HCT116 (cell line): Measurements from ENCODE around the gene DCHS1.

Experiments used
- CEBPB ChIP-seq: IDR thresholded peaks from 2 replicates; pipeline ENCODE4 v1.6.1; 2012; ENCODE audit warnings: low read depth
- CTCF ChIP-seq, 3 experiments: fragments of 200-600 bp in 1 of 3; sonication (generic) in 1 of 3; IDR thresholded peaks in 2 of 3; conservative IDR thresholded peaks in 1 of 3; 2 replicates each; pipeline ENCODE4 v1.5.1; 2012 to 2017; ENCODE audit warnings: low read depth in 2 of 3, low read length in 2 of 3, antibody characterized with exemption in 1 of 3, borderline replicate concordance in 1 of 3, control low read depth in 1 of 3, mild to moderate bottlenecking in 1 of 3, mixed read lengths in 1 of 3, mixed run types in 1 of 3, moderate library complexity in 1 of 3; ENCODE audit not compliant: insufficient read depth in 1 of 3
- MAX ChIP-seq: IDR thresholded peaks from 2 replicates; pipeline ENCODE4 v1.6.1; 2012
- POLR2A ChIP-seq: IDR thresholded peaks from 2 replicates; pipeline ENCODE4 v1.7.0; 2011; ENCODE audit warnings: borderline replicate concordance; ENCODE audit not compliant: insufficient read depth, insufficient read length; ENCODE audit errors: extremely low read depth
- REST ChIP-seq: IDR thresholded peaks from 2 replicates; pipeline ENCODE4 v1.6.1; 2012; ENCODE audit warnings: low read depth
- SIN3A ChIP-seq: IDR thresholded peaks from 2 replicates; pipeline ENCODE4 v1.6.1; 2012; ENCODE audit warnings: low read depth
- SP1 ChIP-seq: IDR thresholded peaks from 2 replicates; pipeline ENCODE4 v1.6.1; 2012; ENCODE audit warnings: low read depth
- SRF ChIP-seq: IDR thresholded peaks from 2 replicates; pipeline ENCODE4 v1.6.1; 2012; ENCODE audit warnings: low read depth
- ZNF274 ChIP-seq: fragments of 200-500 bp; sonication (Bioruptor generic); IDR thresholded peaks from 2 replicates; pipeline ENCODE4 v1.6.1; 2014; ENCODE audit warnings: mild to moderate bottlenecking, low read depth, low read length, inconsistent platforms

GRCh38 chr11:6686006-6686405 lies 30.4 kb upstream of the DCHS1 start:
- TF ChIP-seq CTCF (IDR thresholded peaks at IDR 0.05 in 2 of 3, conservative IDR thresholded peaks at IDR 0.05 in 1 of 3; ENCODE audit: borderline replicate concordance in 1 of 3, insufficient read depth in 1 of 3, low read depth in 2 of 3, low read length in 2 of 3) (no peak), POLR2A (no peak), CEBPB (no peak), SP1 (no peak), SIN3A (no peak), SRF (no peak), ZNF274 (no peak), MAX (no peak), REST (no peak)
